GM19351 (cell line): Measurements from ENCODE around the gene TCP11L1.
"Not testable (repeated sequence)": the region's sequence is repeated elsewhere in the genome, so short reads cannot be mapped to it uniquely, and the experiment has no call there.

ENCODE experiments used
- ATAC-seq: cut with Tn5 transposase; IDR thresholded peaks from one replicate; pipeline ENCODE4 v1.9.1; 2021; ENCODE audit warnings: mild to moderate bottlenecking, moderate library complexity; ENCODE audit not compliant: unreplicated experiment

The TCP11L1 gene

GRCh38 chr11:33027846-33028536 lies 11.4 kb upstream of the TCP11L1 start:
- no peak for ATAC-seq

GRCh38 chr11:33028537-33028914 lies 10.8 kb upstream of the TCP11L1 start:
- no peak for ATAC-seq

GRCh38 chr11:33029218-33029617 lies 10.2 kb upstream of the TCP11L1 start:
- ATAC-seq, result not testable (repeated sequence)

GRCh38 chr11:33033493-33033892 lies 5.9 kb upstream of the TCP11L1 start:
- ATAC-seq, result no peak

- ATAC-seq, result no peak
Measured at GRCh38 chr11:33035011-33035410, 4.4 kb upstream of the TCP11L1 start.

DNA sequence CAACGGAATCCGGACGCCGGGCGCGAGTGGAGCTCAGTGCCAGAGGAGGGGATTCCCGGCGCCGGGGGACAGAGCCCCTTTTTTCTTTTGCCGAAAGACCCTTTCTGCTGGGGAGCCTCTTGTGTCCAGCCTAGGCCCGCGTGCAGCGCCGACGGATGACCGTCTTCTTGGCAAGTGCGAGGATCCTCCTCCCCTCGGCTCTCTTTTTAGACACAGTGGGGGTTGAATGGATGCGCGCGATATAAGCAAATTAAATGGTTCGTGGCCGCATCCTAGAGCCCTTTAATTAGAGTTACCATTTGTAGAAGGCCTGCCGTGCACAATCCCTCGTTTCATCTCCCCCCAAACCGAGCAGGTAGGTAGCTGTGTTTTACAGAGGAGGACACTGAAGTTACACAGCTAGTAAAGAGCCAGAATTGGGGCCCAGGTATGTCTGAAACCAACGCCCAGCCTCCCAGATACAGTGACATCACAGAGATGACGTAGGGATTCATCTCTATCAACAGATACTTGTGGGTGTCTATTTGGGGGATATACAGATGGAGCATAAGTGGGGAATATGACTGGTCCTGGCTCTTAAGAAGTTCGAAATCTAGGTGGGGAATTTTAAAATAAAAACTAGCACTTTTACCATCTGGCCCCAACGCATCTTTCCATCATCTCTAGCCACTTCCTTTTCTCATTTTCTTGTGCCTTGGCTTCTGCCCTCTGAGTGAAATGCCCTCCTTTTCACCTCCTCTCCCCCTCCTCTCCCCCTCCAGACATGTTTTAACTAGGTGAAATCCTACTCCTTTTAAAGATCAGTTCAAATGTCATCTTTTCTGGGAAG lies 875 bp downstream of the TCP11L1 start:
- ATAC-seq, result peak; percentile 40

- ATAC-seq, result no peak
Measured at GRCh38 chr11:33040862-33041453, 1.6 kb downstream of the TCP11L1 start.

GRCh38 chr11:33043221-33043830 lies 4.0 kb downstream of the TCP11L1 start:
- ATAC-seq, result no peak

DNA sequence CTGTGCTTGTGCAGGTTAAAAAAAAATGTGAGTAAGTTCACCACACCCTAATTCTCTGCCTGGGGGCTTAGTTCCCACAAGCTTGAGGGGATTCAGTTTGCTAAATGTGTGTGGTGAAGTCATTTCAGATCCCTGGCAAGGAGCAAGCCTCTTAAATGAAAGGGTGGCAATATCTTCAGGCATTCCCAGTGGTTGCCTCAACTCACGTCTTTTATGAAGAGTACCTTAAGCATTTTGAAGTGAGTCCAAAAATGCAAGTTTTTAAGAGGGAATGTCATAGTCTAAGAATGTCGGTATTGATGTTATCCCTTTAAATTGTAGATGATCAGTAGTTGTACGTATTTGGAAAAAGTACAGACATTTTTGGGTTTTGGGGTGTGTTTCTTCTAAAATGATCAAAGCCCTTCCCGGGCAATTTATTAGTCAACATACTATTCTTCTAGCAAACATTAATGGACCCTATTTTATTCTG lies 4.9 kb downstream of the TCP11L1 start:
- ATAC-seq, result no peak

- ATAC-seq, result no peak
Measured at GRCh38 chr11:33045551-33046255, 6.3 kb downstream of the TCP11L1 start.

- not testable (repeated sequence) for ATAC-seq
Measured at GRCh38 chr11:33048701-33049100, 9.3 kb downstream of the TCP11L1 start.

DNA sequence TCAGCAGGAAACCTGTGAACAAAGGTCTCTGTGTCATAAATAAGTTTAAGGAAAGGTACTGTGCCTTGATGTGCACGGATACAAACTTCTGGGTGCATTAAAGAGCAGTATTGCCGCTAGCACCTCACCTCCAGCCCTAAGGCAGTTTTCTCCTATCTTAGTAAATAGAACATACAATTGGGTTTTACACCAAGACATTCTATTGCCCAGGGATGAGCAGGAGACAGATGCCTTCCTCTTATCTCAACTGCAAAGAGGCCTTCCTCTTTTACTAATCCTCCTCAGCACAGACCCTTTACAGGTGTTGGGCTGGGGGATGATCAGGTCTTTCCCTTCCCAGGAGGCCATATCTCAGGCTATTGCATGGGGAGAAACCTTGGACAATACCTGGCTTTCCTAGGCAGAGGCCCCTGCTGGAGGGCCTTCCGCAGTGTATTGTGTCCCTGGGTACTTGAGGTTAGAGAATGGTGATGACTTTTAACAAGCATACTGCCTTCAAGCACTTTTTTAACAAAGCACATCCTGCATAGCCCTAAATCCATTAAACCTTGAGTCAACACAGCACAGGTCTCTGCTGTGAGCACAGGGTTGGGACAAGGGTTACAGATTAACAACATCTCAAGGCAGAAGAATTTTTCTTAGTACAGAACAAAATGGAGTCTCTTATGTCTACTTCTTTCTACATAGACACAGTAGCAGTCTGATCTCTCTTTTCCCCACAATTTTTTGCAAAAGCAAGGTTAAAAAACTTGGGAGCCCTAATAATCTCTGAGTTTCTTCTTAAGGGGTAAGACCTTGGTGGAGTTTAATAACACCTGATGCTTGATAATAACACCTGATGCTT lies 10.4 kb downstream of the TCP11L1 start:
- ATAC-seq, result not testable (repeated sequence)

GRCh38 chr11:33052231-33052630 lies 12.9 kb downstream of the TCP11L1 start:
- ATAC-seq, result no peak

DNA sequence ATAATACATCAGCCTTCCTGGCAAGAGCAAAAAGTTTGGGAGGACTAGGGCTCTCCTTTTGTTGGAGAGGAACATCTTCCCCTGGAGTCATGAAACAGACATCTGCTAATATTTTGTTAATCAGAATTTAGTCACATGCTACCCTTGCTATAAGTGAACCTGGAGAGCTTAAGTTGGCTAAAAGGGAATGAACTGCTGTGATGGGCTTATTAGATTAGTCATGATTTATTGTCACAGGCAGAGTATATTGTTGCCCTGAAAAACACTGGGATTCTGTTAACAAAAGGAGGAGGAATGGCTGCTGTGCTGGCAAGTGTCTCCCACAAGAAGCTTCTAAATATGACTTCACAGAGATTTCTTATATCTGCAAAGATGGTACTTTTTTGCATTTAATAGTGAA lies 16.0 kb downstream of the TCP11L1 start:
- no peak for ATAC-seq

DNA sequence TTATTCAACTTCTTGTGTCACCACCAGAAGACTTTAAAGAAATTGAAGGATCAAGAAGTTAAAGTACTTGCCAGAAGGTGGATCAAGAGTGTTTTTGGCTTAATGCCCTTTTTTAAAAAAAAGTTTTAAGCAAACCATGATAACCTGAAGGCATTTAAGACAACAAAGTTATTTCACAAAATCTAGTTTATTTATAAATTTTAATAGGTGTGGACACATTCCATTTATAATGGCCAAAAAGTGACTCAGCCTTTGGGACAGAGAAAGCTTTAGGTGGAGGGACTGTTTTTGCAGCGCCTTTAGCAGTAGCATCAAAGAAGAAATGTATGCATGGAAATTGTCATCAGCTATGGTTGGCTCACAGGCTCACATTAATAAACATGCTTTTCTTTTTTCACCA lies 17.9 kb downstream of the TCP11L1 start:
- no peak for ATAC-seq

DNA sequence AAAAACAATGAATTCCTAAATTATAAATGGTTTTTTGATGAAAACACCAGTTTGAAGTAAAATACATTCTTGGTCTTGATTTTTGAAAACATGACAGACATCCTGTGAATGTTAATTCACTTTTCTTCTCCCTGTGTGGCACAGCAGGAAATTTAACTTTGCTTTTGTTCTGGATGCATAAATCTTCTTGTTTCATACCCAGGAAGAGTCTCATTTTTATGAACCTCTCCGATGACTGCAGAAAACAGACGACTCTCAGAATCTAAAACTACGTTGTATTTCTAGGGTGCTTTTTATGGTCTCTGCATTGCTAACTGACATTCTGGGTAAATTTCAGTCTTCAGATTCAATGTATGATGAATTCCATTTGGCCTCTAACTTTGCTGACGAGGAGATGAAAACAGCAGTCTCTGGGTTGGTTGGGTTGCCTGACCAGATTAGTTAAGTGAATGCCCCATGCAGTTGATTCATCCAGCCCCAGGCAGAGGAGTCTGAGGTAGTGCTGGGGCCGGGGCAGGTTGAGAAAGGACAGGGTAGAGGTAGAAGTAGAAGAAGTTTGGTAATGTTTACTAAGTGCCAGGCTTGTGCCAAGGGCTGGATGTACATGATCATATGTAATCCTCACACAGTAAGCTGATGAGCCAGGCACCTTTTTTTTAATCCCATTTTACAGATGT lies 20.1 kb downstream of the TCP11L1 start:
- ATAC-seq, result no peak

- ATAC-seq, result no peak
Measured at GRCh38 chr11:33060271-33060670, 20.9 kb downstream of the TCP11L1 start.

DNA sequence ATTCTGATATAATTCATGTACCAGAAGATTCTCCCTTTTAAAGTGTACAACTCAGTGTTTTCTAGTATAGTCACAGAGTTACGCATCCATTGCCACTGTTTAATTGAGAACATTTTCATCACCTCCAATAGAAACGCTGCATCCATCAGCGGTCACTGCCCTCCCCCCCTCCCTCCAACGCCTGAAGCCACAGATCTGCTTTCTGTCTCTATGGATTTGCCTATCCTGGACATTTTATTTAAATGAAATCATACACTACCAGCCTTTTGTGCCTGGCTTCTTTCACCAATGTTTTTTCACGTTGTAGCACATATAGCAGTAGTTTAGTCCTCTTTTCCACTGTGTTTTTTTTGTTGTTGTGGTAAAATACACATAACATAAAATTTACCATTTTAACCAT lies 22.8 kb downstream of the TCP11L1 start:
- ATAC-seq, result no peak

GRCh38 chr11:33063326-33063881 lies 24.0 kb downstream of the TCP11L1 start:
- ATAC-seq, result peak; percentile 50
